Activated naive CD4-positive, alpha-beta T cell treated with anti-CD3 and anti-CD28 coated beads, Interleukin-2, amount 10 ng/mL, durations not matched to agents 7 days and 5 days (primary cell): ENCODE measurements around the gene TOMT.
"Not testable (repeated sequence)": the region's sequence is repeated elsewhere in the genome, so short reads cannot be mapped to it uniquely, and the experiment has no call there.

Experiments used
- CTCF ChIA-PET: fragments of 350-600 bp; sonication (Branson Sonifier 250); formaldehyde crosslinking; loops from one replicate; lab custom pipeline; 2021; ENCODE audit warnings: antibody characterized with exemption; lab: Charles Lee
- DNase-seq: peaks from one replicate; pipeline ENCODE4 v3.0.0-alpha.2; 2020
- H3K27ac Mint-ChIP-seq: one replicate; pipeline ENCODE4 v1.8.0; 2021; ENCODE audit warnings: mild to moderate bottlenecking, moderate library complexity, mixed read lengths
- H3K27me3 Mint-ChIP-seq: one replicate; pipeline ENCODE4 v1.8.0; 2021; ENCODE audit warnings: mild to moderate bottlenecking, mixed read lengths
- H3K36me3 Mint-ChIP-seq: one replicate; pipeline ENCODE4 v1.8.0; 2021; ENCODE audit warnings: mixed read lengths
- H3K4me1 Mint-ChIP-seq: one replicate; pipeline ENCODE4 v1.8.0; 2021; ENCODE audit warnings: mixed read lengths
- H3K4me3 Mint-ChIP-seq: one replicate; pipeline ENCODE4 v1.8.0; 2021; ENCODE audit warnings: mild to moderate bottlenecking, moderate library complexity, mixed read lengths
- H3K9me3 Mint-ChIP-seq: one replicate; pipeline ENCODE4 v1.8.0; 2021; ENCODE audit warnings: mixed read lengths

Gene TOMT

DNA sequence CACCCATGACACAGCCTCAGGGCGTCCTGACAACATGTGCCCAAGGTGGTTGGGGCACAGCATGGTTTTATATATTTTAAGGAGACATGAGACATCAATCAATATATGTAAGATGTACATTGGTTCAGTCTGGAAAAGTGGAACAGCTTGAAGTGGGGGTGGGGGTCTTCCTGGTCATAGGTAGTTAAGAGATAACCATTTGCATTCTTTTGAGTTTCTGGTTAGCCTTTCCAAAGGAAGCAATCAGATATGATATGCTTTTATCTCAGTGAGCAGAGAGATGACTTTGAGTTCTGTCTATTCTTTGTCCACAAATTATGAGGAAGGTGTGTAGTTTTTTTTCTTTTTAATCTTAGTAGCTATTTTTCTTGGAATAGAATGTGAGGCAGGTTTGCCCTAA is 16.9 kb downstream of the TOMT start:
- H3K27ac Mint-ChIP-seq = no peak overlapping the region
- DNase-seq = no peak
- H3K9me3 Mint-ChIP-seq = peaks cover 2% of the 10 kb centered on the region
- H3K4me1 Mint-ChIP-seq = no peaks in the 10 kb centered on the region
- H3K36me3 Mint-ChIP-seq = no peaks in the 10 kb centered on the region
- H3K4me3 Mint-ChIP-seq = no peak overlapping the region
- CTCF ChIA-PET = interaction anchor here (3.5 kb wide), 1 partner anchor 21 kb away, joined by 15 read pairs; no protein-coding TSS in a partner anchor
- H3K27me3 Mint-ChIP-seq = peaks cover 15% of the 10 kb centered on the region

DNA sequence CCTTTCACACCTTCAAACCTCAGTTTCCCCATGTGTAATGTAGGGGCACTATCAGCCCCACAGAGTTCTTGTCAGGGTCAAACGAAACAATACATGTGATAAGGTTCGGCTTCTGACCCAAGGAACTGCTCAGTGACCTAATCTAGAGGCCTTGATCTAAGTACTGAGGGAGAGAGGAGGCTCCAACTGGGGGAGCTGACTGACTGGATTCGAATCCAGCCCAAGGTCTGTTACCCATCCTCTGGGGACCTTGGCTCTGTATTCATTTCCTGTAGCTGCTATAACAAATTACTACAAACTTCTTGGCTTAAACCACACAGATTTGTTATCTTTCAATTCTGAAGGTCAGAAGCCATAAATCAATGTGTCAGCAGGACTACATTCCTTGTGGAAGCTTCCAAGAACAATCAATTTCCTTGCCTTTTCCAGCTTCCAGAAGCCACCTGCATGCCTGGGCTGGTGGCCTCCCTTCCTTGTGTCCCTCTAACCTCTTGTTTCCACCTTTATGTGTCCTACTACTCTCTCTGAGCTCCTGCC is 17.5 kb downstream of the TOMT start:
- Mint-ChIP-seq H3K27me3 (peaks cover 19% of the 10 kb centered on the region), H3K36me3 (no peaks in the 10 kb centered on the region), H3K9me3 (peaks cover 5% of the 10 kb centered on the region), H3K27ac (no peak overlapping the region), H3K4me1 (no peaks in the 10 kb centered on the region), H3K4me3 (no peak overlapping the region)
- CTCF ChIA-PET = interaction anchor here (3.5 kb wide), 1 partner anchor 21 kb away, joined by 15 read pairs; no protein-coding TSS in a partner anchor
- DNase-seq = no peak

DNA sequence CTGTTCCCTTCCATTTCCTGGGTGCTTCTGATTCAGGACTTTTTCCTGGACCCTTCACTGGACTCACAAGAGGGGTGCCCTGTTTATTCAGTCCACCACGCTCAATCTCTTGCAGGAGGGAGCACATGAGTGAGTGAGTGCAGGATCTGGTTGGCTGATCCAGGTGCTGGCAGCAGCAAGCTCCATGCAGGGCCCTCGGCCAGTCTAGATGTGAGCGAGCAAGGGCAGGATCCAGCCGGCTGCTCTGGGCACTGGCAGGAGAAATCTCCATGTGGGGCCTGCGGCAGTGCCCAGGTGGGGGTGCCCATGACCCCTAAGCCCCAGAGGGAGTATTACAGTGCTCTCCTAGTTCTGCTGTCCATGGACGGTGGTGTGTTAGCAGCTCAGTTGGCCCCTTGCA is 18.3 kb downstream of the TOMT start:
- Mint-ChIP-seq H3K4me3 (no peak overlapping the region), H3K9me3 (peaks cover 11% of the 10 kb centered on the region), H3K27ac (no peak overlapping the region), H3K27me3 (peaks cover 27% of the 10 kb centered on the region), H3K36me3 (no peaks in the 10 kb centered on the region), H3K4me1 (no peaks in the 10 kb centered on the region)
- DNase-seq = no peak
- CTCF ChIA-PET = interaction anchor here (3.5 kb wide), 1 partner anchor 20 kb away, joined by 15 read pairs; no protein-coding TSS in a partner anchor

DNA sequence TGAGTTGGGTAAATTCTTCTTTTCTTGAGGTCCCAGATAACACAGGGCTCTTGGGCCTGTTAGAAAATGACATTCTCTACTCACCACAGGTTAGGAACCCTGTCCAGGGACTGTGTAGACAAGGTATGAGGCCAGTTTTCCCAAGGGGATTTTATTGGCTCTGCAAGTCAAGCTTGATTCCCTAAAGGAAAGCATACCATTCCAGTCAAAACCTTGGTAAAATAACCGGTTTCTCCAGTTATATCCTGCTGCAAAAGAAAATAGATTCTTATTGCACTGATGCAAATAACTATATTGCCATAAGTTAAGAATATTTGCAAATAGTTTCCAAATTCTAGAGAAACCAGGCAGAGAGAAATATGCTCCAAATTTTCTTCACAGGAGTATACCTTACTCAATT is 20.2 kb downstream of the TOMT start:
- Mint-ChIP-seq H3K4me3 (no peak overlapping the region), H3K9me3 (peaks cover 15% of the 10 kb centered on the region), H3K27ac (no peak overlapping the region), H3K36me3 (no peaks in the 10 kb centered on the region), H3K27me3 (peaks cover 33% of the 10 kb centered on the region), H3K4me1 (no peaks in the 10 kb centered on the region)
- CTCF ChIA-PET = interaction anchor here (0.7 to 3.5 kb wide), 2 partner anchors 13 to 18 kb away, joined by 3 to 15 read pairs; no protein-coding TSS in a partner anchor
- DNase-seq = no peak

DNA sequence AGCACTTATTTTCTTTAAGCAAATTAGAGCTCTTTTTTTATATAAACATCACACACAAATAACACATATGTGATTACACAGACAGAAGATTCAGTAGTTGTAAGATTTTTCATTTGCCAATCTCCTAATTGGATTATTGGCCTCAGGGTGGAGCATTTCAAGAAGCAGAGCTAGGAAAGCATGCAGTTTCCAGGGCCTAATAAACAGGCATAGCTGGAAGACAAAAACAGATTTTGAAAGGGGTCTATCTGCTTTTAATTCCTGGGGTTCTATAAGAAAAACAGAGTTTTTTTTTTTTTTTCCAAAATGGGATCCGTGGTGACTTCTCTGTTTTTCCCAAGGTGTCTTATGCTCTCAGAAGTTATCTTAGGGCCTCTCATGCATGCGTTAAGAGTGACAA is 22.2 kb downstream of the TOMT start:
- no peak for DNase-seq
- Mint-ChIP-seq H3K36me3 (no peaks in the 10 kb centered on the region), H3K9me3 (peaks cover 15% of the 10 kb centered on the region), H3K4me3 (no peak overlapping the region), H3K4me1 (no peaks in the 10 kb centered on the region), H3K27ac (no peak overlapping the region), H3K27me3 (peaks cover 45% of the 10 kb centered on the region)
- CTCF ChIA-PET = no interaction called here

DNA sequence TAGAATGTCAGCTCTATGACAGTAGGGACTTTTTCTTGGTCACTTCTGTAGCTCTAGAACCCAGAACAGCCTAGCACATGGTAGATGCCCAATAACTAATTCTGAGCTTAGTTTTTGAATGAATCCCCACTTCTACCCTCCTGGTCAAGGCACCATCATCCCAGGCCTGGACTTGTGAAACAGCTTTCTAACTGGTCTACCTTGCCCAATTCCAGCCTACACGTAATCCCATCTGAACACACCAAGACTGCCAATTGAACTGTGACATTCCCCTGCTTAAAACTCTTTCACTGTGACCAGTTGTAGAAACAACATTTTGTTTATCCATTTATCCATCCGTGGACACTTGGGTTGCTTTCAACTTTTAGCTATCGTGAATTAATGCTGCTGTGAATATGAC is 23.7 kb downstream of the TOMT start:
- Mint-ChIP-seq H3K27me3 (peaks cover 44% of the 10 kb centered on the region), H3K27ac (no peak overlapping the region), H3K4me1 (no peaks in the 10 kb centered on the region), H3K9me3 (peaks cover 15% of the 10 kb centered on the region), H3K4me3 (no peak overlapping the region), H3K36me3 (no peaks in the 10 kb centered on the region)
- no peak for DNase-seq
- CTCF ChIA-PET = interaction anchor here (0.6 to 1.6 kb wide), 2 partner anchors 14 to 53 kb away, joined by 3 to 5 read pairs; no protein-coding TSS in a partner anchor

DNA sequence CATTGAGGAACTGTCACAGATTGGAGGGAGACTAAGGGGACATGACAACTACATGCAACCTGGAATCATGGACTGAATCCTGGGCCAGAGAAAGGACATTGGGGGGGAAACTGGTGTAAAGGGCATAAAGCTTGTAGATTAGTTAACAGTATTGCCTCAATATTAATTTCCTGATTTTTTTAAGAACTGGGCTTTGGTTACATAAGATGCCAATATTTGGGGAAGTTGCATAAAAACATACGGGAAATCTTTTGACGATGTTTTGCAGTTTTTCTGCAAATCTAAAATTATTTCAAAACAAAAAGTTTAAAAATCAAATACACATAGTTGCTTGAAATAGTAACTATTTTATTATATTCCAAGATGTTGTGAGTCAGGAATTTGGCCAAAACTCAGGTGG is 26.9 kb downstream of the TOMT start:
- H3K36me3 Mint-ChIP-seq = no peaks in the 10 kb centered on the region
- no peaks in the 10 kb centered on the region for H3K4me1 Mint-ChIP-seq
- H3K27me3 Mint-ChIP-seq = peaks cover 43% of the 10 kb centered on the region
- CTCF ChIA-PET = no interaction called here
- H3K4me3 Mint-ChIP-seq = no peak overlapping the region
- peaks cover 13% of the 10 kb centered on the region for H3K9me3 Mint-ChIP-seq
- no peak overlapping the region for H3K27ac Mint-ChIP-seq
- no peak for DNase-seq

DNA sequence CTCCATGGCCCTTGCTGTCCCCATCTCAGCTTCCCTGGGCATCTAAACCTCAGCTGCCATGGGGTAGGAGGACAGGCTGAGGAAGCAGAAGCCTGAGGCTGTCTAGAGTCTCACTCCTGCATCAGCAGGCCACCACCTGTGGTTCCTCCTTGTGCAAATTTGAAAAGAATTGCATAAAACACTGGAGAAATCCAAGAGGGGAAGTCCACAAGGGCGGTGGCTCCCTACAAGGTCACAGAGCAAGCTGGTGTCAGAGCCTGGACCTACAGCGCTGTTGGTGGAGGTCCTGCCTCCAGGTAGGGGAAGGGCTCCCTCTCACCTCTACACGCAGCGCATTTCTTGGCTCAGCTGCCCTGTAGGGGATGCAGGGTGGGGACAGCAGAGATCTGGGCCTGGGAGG is 29.7 kb downstream of the TOMT start, which contains the start of gene FOLR3:
Gene FOLR3 (plus strand): TSS at position 253 of the 400 bp plus-strand sequence. CDS start 228 bp downstream, outside the sequence.
- peaks cover 26% of the 10 kb centered on the region for H3K27me3 Mint-ChIP-seq
- H3K27ac Mint-ChIP-seq, DNase-seq, H3K36me3 Mint-ChIP-seq, H3K9me3 Mint-ChIP-seq, H3K4me3 Mint-ChIP-seq, H3K4me1 Mint-ChIP-seq: not testable (repeated sequence)
- CTCF ChIA-PET = interaction anchor here (1.4 kb wide), 1 partner anchor 9 kb away, joined by 3 read pairs; no protein-coding TSS in a partner anchor

DNA sequence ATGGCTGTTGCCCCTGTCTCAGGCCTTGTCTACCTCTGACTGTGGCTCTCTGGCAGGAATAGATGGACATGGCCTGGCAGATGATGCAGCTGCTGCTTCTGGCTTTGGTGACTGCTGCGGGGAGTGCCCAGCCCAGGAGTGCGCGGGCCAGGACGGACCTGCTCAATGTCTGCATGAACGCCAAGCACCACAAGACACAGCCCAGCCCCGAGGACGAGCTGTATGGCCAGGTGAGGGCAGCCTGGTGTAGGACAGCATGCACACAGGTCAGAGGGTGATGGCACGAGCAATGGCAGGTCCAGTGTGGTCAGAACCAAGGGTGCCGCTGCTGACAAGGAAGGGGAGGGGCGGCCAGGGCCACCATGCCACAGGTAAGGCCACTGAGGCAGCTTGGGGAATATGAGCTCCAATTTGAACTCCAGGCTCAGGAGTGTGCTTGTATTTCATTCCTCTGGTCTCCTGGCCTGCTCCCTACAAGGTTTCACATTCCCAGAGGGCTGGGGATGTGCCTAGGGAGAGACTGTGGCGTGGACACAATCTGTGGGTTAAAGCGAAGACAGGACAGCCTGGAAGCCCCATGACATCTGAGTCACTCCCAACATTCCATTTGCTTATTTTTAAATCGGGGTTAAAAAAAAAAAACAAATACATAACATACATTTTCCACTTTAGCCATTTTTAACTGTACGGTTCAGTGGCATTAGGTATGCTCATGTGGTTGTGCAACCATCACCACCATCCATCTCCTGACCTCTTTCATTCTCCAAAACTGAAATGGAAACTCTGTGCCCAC is 30.4 kb downstream of the TOMT start:
- DNase-seq = no peak
- Mint-ChIP-seq H3K36me3 (no peaks in the 10 kb centered on the region), H3K27me3 (peaks cover 28% of the 10 kb centered on the region), H3K9me3 (no peaks in the 10 kb centered on the region), H3K4me3 (no peak overlapping the region), H3K4me1 (no peaks in the 10 kb centered on the region), H3K27ac (no peak overlapping the region)
- CTCF ChIA-PET = interaction anchor here (1.4 kb wide), 1 partner anchor 9 kb away, joined by 3 read pairs; no protein-coding TSS in a partner anchor

DNA sequence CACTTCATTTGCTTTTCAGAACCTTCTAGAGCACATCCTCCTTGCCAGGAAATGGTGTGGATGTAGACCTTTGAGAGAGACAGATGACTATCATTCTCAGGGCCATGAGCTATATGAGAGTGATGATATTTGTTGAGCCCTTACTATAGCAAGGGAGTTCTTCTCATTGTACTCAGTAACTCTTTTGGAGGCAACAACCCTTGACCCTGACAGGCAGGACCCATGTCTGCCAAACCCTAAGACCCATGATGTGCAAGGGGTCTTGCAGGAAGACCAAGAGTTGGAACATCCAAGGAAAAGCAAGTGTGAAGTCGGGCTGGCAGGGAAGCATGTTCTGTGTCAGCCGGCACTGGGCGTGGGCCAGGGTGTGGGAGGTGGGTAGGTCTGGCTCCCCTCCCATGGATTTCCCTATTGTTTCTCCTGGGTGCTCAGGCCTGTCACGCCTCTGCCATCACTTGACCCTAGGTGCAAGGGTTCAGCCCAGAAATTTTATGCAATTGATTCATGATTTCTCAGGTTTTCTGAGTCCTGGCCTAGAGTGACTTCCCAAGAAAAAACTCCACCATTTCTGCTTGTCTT is 31.0 kb downstream of the TOMT start:
- no peaks in the 10 kb centered on the region for H3K36me3 Mint-ChIP-seq
- peaks cover 25% of the 10 kb centered on the region for H3K27me3 Mint-ChIP-seq
- no peak for DNase-seq
- H3K4me1 Mint-ChIP-seq = no peaks in the 10 kb centered on the region
- no peaks in the 10 kb centered on the region for H3K9me3 Mint-ChIP-seq
- H3K27ac Mint-ChIP-seq = no peak overlapping the region
- CTCF ChIA-PET = interaction anchor here (1.4 kb wide), 1 partner anchor 8 kb away, joined by 3 read pairs; no protein-coding TSS in a partner anchor
- H3K4me3 Mint-ChIP-seq = no peak overlapping the region

DNA sequence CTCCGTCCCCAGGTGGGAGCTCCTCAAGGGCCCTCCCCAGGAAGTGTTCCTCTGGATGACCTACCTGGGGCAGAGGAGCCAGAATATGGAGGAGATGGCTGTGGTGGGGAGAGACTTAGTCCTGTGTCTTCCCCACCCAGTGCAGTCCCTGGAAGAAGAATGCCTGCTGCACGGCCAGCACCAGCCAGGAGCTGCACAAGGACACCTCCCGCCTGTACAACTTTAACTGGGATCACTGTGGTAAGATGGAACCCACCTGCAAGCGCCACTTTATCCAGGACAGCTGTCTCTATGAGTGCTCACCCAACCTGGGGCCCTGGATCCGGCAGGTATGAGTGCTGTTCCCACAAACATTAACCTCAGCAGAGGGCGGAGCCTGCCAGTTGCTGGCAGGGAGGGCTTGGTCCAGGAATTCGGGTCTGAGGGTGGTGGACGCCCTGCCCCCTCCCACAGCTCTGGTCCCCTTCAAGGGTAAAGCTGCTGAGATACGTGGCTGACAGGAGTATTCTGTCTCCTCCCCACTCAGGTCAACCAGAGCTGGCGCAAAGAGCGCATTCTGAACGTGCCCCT is 33.2 kb downstream of the TOMT start:
- H3K4me1 Mint-ChIP-seq = no peaks in the 10 kb centered on the region
- no peak for DNase-seq
- CTCF ChIA-PET = interaction anchor here (1.3 kb wide), 1 partner anchor 114 kb away, joined by 4 read pairs; no protein-coding TSS in a partner anchor

DNA sequence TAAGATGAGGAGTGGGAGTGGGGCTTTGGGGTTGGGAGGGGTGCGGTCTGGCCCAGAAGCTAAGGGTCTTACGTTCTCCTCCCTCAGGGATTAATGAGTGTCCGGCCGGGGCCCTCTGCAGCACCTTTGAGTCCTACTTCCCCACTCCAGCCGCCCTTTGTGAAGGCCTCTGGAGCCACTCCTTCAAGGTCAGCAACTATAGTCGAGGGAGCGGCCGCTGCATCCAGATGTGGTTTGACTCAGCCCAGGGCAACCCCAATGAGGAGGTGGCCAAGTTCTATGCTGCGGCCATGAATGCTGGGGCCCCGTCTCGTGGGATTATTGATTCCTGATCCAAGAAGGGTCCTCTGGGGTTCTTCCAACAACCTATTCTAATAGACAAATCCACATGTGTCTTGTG is 33.8 kb downstream of the TOMT start:
- DNase-seq = no peak
- Mint-ChIP-seq H3K27ac (no peak overlapping the region), H3K4me3 (no peak overlapping the region), H3K9me3 (no peaks in the 10 kb centered on the region), H3K27me3 (peaks cover 25% of the 10 kb centered on the region), H3K36me3 (no peaks in the 10 kb centered on the region), H3K4me1 (no peaks in the 10 kb centered on the region)
- CTCF ChIA-PET = no interaction called here

More for the DNA sequence above, 33.2 kb downstream of the TOMT start:
- Mint-ChIP-seq H3K36me3 (no peaks in the 10 kb centered on the region), H3K4me3 (no peak overlapping the region), H3K9me3 (no peaks in the 10 kb centered on the region), H3K27ac (no peak overlapping the region), H3K27me3 (peaks cover 23% of the 10 kb centered on the region)

DNA sequence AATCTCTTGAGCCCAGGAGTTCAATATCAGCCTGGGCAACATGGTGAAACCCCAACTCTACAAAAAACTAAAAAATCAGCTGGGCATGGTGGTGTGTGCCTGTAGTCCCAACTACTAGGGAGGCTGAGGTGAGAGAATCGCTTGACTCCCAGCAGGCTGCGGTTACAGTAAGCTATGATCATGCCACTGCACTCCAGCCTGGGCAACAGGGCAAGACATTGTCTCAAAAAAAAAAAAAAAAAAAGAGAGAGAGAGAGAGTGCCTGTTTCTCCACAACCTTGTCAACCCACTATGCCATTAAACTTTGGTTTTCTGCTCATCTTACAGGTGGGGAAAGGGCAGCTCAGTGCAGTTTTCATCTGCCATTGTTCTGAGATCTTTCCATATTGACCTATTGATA is 34.9 kb downstream of the TOMT start:
- CTCF ChIA-PET = interaction anchor here (1.2 to 1.3 kb wide), 2 partner anchors 49 to 54 kb away, joined by 3 to 4 read pairs; no protein-coding TSS in a partner anchor
- peaks cover 25% of the 10 kb centered on the region for H3K27me3 Mint-ChIP-seq
- no peak overlapping the region for H3K4me3 Mint-ChIP-seq
- no peaks in the 10 kb centered on the region for H3K4me1 Mint-ChIP-seq
- no peak for DNase-seq
- H3K27ac Mint-ChIP-seq = no peak overlapping the region
- H3K36me3 Mint-ChIP-seq = no peaks in the 10 kb centered on the region
- no peaks in the 10 kb centered on the region for H3K9me3 Mint-ChIP-seq

DNA sequence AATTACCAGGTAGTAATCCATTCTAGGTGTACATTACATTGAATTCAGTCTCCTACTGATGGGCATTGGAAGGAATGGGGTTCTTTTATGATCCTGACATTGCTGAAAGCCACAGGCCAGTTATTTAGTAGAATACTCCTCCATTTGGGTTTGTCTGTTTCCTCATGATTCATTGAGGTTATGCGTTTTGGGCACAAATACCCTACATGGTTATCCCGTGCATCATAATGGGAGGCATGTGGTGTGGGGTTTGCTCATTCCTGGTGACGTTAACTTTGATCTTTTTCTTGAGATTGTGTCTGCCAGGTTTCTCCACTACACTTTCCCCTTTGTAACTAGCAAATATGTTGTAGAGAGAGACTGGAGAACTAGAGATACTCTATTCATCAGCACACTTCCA is 35.3 kb downstream of the TOMT start:
- no peak for DNase-seq
- peaks cover 25% of the 10 kb centered on the region for H3K27me3 Mint-ChIP-seq
- H3K9me3 Mint-ChIP-seq = no peaks in the 10 kb centered on the region
- no peaks in the 10 kb centered on the region for H3K36me3 Mint-ChIP-seq
- no peak overlapping the region for H3K27ac Mint-ChIP-seq
- H3K4me3 Mint-ChIP-seq = no peak overlapping the region
- H3K4me1 Mint-ChIP-seq = no peaks in the 10 kb centered on the region
- CTCF ChIA-PET = interaction anchor here (0.8 to 1.3 kb wide), 3 partner anchors 50 to 162 kb away, joined by 3 to 4 read pairs (median 3); no protein-coding TSS in a partner anchor
